Putamen (tissue), 1 donor: Measurements from ENCODE around the gene ALS2CL.
"Not testable (repeated sequence)": the region's sequence is repeated elsewhere in the genome, so short reads cannot be mapped to it uniquely, and the experiment has no call there.

Experiments used
- DNase-seq: peaks from one replicate; pipeline ENCODE4 v3.0.0-alpha.2; 2016; ENCODE audit warnings: low spot score

Gene ALS2CL

DNA sequence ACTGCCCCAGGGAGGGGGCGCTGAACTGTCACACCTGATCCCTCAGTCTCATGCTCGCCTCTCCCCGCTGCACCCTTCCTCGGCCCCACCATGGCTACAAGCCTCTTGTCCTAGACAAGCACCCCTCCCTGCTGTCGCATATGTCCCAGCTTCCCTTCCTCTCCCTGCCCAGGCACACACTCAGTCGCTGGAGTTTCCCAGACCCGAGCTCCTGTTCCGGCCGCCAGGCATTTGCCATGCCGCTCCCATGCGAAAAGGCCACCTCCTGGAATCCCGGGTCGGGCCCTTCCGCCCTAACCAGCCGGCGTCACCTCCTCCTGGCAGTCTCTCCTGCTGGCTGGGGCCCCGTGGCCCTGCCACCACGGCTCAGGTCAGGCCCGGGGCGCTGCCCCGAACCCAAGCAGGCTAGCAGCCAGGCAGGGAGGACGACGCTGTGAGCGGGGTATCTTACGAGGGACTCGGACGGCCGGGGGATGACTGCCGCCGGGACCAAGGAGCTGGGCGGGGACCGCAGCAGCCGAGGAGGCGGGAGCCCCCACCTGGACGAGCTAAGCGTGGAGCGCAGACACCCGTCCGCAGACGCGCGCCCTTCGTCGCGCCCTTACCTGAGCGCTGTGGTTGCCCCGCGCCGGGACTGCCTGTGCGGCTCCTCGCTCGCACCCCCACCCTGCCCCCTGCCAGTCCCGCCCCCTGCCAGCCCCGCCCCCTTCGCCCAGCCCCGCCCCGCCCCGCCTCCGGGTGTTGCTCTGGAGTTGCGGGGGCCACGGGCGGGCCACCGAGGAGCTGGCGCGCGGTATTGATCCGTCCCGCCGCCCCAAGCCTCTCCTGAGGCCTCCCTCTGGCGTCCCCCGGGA is at the start of gene ALS2CL:
ALS2CL (minus strand) TSS at position 642 of the 854 bp plus-strand sequence. CDS start 4,239 bp downstream, outside the sequence.
- DNase-seq = no peak

DNA sequence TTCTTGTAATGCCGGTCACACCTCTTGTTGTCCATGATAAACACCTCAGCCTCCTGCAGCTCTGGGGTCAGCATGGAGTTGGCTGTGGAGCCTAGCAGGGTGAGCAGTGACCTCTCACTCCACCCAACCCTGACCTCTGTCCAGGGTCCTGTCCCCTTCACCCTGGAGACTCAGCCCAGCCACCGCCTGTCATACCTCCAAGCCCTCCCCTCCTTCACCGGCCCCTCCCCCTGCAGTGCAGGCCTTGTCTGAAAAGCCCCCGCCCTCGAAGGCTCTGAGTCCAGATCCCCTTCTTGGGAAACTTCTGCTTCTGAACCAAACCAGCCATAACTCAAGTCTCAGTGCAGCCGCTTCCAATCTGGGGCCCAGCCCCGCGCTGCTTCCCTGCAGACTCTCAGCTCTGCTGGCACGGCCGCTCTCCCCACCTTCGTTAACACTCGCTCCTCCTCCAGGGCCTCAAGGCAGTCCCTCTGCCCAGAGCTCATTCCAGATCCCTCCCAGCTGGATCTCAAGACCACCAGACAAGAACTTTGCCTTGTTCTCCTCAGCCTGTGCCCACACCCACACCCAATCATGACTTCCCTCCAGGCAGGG is 49.6 kb upstream of the ALS2CL start:
- DNase-seq = no peak

GRCh38 chr3:46739565-46739964 is 46.1 kb upstream of the ALS2CL start:
- not testable (repeated sequence) for DNase-seq

GRCh38 chr3:46737329-46737731 is 43.9 kb upstream of the ALS2CL start:
- DNase-seq = no peak

- DNase-seq = no peak
Measured at GRCh38 chr3:46736006-46736872, 42.8 kb upstream of the ALS2CL start.

DNA sequence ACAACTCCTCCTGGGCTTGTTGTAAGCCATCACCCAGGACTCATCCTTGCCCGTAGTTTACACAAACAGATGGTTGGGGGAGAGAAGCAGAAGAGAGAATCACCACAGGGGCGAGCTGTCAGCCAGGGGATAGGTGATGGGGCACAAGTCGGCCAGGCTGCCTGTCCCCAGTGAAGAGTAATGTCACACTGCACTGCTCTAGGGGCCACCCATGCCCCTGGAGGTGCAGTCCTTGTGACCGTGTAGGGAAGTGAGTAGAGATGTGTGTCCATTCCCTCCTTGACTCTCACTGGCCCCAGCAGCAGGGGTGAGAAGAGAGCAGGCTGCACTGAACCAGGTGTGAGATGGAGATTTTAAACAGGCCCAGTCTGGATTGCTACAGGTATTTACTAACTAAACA is 41.3 kb upstream of the ALS2CL start:
- DNase-seq = no peak

DNA sequence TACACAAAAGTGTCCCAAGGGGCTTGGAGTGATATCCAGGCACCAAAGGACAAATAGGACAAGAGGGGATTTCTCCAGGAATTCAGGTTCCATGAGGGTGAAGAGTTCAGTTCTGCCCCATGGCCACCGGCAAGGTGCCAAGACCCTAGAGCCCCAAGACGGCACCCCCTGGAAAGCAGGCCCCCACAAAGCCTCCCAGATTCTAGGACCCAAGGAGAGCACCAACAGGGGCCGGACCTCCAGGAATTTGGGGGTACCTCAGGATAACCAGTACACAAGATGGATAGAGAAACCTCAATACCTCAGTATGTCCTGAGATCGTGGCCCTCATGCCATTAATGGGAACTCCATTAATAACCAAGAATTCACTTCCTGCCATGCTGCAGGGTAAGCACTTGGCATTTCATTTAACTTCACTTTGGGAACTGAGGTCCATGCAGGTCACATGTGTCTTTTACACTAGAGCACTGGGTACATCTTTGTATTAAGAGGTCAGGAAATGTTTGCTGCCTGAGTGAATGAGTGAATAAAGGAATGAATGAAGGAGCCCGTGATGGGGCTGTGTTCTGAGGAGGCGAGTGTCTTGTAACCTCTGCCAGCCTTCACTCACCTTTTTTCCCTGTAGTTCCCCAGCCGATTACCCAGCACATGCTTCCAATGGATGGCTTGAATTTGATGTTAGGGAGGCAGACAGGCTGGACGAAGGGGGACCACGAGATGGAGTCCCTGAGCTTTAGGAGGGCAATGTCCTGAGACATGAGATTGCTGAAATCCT is 39.7 kb upstream of the ALS2CL start:
- no peak for DNase-seq

- no peak for DNase-seq
Measured at GRCh38 chr3:46731795-46732194, 38.3 kb upstream of the ALS2CL start.

DNA sequence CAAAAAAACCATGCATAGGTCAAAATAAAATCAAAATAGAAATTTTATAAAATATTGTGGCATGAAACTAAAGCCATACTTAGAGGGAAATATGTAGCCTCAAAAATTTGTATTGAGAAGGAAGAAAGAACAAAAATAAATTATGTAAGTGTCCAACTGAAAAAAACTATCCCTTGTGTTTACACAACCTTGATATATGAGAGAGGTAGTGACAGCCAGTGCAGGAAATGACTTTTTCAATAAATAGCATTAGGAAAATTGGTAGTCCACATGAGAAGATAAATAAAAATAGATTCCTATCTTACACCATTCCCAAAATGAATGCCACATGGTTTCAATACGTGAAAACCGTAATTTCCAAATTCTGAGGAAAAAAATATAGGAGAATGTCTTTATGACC is 37.3 kb upstream of the ALS2CL start:
- DNase-seq = no peak

- DNase-seq = no peak
Measured at GRCh38 chr3:46729038-46729437, 35.6 kb upstream of the ALS2CL start.

- no peak for DNase-seq
Measured at GRCh38 chr3:46725621-46726314, 32.3 kb upstream of the ALS2CL start.

- DNase-seq = no peak
Measured at GRCh38 chr3:46724424-46724823, 30.9 kb upstream of the ALS2CL start.

GRCh38 chr3:46722443-46722842 is 29.0 kb upstream of the ALS2CL start:
- no peak for DNase-seq

DNA sequence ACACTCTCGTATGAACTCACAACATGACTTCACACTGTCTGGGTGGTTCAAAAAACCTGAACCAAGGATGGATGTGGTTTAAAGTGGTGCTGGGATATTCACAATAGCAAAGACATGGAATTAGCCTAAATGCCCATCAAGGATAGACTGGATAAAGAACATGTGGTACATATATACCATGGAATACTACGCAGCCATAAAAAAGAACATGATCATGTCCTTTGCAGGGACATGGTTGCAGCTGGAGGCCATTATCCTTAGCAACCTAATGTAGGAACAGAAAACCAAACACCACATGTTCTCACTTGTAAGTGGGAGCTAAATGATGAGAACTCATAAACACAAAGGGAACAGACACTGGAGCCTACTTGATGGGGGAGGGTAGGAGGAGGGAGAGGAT is 27.5 kb upstream of the ALS2CL start:
- DNase-seq = no peak

GRCh38 chr3:46719735-46720271 is 26.3 kb upstream of the ALS2CL start:
- DNase-seq = no peak

DNA sequence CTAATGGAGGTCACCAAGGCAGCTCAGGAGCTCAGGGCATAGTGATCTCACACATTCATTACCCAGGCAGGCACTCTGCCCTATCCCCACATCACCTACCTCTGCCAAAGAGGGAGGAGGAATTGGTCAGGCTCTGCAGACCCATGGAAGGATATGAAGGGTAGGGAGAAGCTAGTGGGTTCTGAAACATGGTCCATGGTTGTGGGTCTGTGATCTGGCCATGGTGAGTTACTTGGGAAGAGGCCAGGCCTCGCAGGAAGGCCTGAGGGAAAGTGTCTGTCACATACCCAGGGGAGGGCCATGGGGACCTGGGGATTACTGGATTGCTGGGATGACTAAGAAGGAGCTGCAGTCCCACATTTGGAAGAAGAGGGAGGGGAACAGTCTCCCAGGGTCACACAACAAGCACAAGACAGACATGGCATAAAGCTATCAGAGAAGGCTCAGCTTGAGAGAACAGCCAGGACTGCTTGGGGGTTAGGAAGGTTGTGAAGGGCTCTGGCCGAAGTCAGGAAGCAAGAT is 25.6 kb upstream of the ALS2CL start:
- no peak for DNase-seq

DNA sequence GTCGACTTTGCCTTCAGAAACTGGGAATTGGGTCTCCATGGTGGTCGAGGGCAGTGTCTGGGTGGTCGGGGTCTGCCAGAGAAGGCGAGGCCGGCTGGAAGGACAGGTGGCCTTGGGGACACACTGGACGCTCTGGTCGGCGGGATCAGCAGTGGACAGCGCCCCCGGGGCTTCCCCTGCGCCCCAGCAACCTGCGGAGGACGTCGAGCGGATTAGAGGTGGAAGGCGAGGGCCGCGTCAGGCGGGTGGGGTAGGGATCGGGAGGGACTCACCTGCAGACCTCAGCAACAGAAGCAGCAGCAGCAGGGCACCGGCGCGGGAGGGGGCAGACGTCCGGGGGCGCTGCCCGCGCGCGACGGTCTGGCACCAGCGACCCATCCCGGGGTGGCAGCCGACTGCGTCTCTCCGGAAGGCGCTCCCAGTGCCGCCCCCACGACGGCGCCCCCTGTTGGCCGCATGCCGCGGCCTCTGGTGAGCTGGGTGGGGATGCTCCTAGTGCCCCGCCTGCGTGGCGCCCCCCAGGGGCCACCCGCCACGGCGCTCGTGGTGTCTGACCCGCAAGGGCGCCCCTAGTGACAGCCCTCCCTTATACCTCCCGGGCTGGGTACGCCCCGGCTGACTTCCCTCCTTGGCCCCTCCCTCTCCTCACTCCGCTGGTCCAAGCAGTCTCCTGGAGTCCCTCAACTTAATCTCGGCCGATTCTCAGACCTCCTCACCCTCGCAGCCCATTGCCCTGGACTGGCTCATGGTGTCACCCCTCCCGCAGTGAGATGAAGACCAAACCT is 24.2 kb upstream of the ALS2CL start, which contains the start of gene PRSS50:
PRSS50 (minus strand) TSS at position 423 of the 785 bp plus-strand sequence; CDS start at position 378, 45 bp downstream.
- no peak for DNase-seq

- DNase-seq = no peak
Measured at GRCh38 chr3:46716461-46717441, 23.3 kb upstream of the ALS2CL start.
